HG03095 (cell line): ENCODE measurements around the gene KDM7A.

ENCODE experiments used
- ATAC-seq: cut with Tn5 transposase; IDR thresholded peaks from one replicate; pipeline ENCODE4 v1.9.1; 2021; ENCODE audit warnings: moderate library complexity; ENCODE audit not compliant: unreplicated experiment

KDM7A gene

DNA sequence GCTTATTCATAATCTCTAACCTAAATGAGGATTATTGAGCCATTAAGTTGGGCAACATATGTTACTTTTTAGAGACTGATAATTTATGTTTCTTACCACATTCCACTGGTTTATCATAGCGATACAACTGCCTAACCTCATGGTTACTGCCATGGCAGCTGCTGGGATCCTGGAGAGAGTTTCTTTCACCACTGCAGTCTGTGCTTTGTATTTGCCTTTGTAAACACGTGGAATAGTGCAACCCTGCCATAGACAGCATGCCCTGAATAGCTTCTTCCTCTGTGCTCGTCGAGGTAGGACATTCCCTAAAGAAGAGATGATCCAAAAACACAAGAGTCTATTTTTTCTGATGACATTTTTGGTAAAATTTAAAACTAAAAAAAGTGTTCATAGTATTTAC lies 80.3 kb downstream of the KDM7A start:
- ATAC-seq: no peak

DNA sequence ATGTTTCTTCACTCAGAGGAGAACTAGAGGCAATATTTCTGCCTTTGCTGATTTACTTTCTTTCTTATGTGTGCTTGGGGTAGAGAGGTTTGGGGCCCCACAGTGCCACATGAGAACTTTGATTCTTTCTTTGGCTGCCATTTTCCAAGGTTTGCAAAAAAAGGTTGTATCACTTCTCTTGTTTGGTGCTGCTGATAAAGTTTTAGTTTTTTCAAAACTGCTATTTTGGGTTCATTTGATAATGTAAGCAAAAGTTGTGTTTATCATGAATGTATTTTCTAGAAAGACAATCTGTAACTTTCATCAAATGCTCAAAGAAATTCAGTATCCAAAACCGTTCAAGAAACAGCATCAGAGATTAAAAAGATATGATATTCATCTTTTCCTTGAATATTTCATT lies 83.4 kb downstream of the KDM7A start:
- no peak for ATAC-seq

DNA sequence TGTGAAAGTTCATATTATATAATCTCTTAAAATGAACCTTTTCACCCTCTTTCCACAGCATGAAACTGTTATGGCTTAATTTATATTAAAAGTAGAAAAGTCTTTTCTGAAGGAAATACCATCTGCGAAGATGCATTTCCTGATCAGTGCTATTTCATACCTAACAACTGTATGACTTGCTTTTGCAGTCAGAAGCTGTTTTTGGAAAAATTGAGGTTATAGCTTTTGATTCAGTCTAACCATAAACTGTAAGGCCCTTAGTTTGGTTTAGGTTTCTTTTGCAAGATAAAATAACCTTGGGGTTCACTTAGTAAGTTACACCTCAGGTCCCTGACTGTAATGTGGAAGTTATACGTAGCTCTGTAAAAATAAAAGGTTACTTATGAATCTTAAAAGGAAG lies 91.3 kb downstream of the KDM7A start:
- ATAC-seq: no peak

DNA sequence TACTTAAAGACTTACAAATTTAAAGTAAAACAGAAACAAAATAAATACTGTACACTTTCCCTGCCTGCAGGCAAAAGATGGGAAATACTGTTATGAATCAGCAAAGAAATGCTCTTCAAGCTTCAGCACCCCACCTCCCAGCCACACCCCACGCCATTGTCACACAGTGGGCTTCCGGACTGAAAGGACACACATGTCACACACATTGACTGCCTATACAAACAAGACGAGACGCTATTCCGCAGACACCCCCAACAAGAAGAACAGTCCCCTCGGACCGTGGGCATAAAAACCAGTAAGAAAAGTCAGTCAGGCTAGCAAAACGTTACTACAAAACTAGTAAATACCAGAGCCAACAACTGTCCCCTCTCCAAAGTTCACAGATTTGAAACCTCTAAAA lies 91.8 kb downstream of the KDM7A start:
- ATAC-seq: peak; percentile 91

DNA sequence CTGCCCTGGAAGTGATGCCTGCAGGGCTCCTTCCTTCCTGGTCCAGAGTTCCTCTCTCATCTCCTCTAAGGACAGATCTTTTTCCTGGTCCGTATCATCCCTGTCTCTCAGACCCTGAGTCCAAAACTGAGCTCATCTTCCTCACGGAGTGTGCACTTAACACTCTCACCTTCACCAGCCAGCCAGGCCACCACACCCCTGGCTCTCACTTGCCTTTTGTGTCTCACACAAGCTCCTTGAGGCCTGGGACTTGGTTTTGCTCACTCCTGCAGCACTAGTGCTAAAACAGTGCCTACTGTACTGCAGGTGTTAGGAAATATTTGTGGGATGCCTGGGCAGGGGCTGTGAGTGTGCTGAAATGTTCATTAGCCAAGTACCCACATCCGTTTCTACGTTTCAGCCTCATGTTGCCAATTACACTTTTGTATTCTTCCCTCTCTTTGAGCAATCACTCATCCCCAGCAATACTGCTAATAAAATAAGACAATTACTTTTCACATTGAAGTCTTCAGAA lies 92.6 kb downstream of the KDM7A start:
- no peak for ATAC-seq

DNA sequence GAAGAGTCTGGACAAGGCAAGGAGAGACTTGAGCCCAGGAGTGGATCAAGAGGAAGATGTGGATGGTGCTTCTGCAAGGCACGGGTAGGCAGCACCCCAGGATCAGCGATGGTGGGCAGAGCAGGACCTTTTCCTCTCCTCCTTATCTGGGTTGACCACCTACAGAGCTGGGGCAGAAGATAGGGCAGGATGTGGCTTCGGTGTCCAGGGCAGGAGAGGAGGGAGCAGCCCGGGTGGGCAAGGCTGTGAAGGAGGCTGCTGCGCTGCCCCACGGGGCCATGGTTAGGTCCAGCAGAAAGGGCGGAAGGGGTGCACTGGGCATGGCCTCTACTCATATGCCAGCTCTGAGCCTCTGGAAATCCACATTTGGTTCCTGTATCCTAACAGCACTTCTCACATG lies 94.0 kb downstream of the KDM7A start:
- ATAC-seq: no peak

DNA sequence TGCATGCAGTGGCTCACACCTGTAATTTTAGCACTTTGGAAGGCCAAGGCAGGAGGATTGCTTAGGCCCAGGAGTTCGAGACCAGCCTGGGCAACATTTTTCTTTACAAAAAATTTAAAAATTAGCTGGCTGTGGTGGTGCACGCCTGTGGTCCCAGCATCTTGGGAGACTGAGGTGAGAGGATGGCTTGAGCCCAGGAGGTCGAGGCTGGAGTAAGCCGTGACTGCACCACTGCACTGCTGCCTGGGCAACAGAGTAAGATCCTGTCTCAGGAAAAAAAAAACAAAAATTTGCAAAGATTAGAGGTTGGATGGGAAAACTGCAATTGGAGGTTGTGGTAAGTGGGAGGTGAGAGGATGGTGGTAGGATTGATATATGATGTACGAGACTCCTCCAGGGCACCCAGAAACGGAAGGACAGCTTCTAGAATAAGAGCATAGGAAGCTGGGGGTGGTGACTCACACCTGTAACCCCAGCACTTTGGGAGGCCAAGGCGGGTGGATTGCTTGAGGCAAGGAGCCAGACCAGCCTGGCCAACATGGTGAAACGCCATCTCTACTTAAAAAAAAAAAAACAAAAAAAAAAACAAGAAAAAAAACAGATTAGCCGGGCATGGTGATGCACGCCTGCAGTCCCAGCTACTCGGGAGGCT lies 94.9 kb downstream of the KDM7A start:
- ATAC-seq: no peak

DNA sequence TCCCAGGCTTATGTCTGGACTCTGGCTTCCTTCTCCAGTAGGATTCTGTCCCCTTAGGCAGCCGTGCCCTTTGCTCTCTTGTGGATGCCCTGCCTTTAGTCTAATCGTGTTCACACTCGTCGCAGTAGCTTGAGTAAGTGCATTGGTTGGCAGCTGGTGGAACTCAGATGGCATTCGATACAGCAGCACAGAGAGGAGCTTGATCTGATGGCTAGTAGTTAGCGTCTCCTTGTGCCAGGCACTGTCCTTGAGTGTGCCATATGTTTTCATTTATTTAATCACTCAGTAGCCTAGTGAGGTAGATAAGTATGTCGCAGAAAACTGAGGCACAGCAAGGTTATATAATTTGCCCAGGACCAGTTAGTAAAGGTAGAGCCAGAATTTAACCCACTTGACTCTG lies 95.9 kb downstream of the KDM7A start:
- ATAC-seq: no peak

DNA sequence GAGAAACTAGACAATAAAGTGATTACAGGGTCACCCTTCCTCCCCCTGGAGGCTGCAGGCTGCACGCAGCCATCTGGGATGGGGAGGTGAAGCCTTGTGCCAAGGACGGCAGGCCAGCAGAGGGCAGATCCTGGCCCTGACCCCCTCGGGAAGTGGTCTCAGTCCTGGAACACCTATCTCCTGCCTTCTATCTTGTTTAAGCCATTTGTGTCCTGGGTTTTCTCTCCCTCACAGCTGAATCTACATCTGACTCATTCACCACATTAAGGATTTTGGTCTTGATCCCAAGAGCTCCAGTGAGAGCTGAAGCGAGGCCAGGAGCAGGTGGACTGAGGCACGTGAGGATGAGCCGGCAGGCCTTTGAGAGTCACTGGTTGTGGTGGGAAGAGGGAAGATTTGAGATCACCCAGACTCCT lies 97.7 kb downstream of the KDM7A start:
- no peak for ATAC-seq

DNA sequence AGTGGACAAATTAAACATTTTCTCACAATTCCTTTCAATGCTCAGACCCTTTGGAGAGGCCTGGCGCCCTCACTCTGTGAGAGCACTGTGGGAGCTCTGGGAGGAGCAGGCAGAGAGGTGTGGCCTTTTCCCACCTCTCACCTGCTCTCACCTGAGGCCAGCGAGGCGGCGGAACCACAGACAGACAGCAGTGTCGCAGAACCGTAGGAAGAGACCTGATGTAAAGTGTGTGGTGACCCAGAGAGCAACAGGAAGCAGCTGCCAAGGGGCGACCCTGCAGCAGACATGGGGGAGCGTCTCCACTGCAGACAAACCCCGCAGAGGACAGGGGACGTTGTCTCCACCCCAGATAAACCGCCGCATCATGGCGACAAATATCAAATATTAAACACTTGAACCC lies 98.4 kb downstream of the KDM7A start:
- no peak for ATAC-seq

DNA sequence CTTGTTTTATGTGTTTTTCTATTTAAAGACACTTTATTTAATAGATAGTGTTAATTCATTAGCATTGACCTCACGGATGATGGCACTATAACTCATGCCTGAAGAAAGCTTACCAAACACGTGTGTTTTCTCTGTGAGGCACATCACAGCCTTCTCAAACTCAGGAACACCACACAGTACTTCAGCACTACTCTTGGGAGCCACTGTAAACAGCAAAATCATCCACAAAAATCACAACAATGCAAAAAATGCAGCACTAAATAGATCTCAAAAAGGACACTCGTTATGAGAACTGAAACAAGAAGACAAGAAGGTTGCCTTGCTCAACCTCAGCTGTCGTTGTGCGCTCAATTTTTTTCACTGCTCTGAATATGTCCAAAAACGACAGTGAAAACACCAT lies 102.0 kb downstream of the KDM7A start:
- ATAC-seq: no peak

DNA sequence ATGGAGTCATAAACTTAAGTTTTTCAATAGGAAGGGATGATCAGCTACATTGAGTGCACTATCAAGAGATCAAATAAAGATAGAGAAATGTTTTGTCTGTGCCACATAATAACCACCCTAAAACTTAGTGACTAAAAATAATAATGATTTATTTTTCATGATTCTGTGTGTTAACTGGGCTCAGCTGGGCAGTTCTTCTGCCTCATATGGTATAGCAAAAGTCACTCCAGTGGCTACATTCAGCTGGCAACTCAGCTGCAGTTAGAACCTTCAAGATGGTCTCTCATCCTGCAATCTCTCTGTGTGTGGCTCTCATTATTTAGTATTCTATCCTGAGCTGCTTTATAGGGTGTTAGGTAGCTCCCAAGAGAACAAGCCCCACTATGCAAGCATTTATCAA lies 106.2 kb downstream of the KDM7A start:
- ATAC-seq: no peak

DNA sequence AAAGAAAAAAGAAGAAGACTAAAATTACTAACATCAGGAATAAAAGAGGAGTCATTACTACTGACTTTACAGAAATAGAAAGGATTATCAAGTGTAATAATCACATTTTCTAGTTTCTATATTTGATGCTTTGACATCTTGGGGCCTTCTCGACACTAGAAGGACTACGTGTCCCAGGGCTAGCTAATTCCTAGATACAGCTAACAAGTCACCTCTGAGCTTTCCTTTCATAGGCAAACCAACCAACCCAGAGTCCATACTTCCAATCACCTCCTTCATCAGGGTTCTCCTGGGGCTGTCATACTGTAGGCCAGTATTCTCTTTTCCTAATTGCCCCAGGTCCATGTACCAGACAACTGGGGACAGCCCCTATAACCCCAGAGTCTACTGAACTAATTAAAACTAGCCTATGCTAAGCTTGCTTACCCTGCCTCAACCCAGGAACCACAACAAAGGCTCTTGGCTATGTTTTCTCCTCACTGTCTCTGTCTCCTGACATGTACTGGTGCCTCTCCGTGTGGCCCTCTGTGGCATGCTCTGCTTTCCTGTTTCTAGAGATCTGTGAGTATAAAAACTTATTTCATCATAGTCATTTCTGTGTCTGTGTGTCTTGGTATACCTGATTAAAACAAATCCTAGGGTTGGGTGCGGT lies 107.4 kb downstream of the KDM7A start:
- no peak for ATAC-seq

DNA sequence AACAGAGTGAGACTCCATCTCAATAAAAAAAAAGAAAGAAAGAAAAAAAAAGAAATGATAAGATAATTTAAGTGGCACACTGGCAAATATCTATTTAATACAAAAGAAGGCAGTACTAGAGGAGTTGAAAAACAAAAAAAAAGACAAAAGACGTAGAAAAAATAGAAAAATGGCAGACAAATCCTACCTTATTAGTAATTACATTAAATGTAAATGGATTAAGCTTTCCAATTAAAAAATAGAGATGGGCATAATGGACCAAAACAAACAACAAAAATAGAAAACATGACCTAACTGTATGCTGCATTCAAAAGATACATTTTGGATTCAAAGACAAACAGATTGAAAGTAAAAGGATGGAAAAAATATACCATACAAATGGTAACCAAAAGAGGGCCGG lies 108.8 kb downstream of the KDM7A start:
- ATAC-seq: no peak

DNA sequence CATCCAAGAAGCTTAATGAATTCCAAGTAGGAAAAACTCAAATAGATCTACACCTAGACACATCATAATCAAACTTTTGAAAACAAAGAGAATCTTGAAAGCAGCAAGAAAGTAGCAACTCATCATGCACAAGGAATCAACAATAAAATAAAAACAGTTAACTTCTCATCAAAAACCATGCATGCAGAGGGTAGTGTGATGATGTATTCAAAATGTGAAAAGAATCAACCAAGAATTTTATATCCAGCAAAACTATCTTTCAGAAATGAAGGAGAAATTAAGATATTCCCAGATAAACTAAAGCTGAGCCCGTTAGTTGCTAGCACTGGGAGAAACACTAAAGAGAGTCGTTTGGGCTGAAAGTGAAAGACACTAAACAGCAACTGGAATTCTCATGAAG lies 109.7 kb downstream of the KDM7A start:
- ATAC-seq: no peak

DNA sequence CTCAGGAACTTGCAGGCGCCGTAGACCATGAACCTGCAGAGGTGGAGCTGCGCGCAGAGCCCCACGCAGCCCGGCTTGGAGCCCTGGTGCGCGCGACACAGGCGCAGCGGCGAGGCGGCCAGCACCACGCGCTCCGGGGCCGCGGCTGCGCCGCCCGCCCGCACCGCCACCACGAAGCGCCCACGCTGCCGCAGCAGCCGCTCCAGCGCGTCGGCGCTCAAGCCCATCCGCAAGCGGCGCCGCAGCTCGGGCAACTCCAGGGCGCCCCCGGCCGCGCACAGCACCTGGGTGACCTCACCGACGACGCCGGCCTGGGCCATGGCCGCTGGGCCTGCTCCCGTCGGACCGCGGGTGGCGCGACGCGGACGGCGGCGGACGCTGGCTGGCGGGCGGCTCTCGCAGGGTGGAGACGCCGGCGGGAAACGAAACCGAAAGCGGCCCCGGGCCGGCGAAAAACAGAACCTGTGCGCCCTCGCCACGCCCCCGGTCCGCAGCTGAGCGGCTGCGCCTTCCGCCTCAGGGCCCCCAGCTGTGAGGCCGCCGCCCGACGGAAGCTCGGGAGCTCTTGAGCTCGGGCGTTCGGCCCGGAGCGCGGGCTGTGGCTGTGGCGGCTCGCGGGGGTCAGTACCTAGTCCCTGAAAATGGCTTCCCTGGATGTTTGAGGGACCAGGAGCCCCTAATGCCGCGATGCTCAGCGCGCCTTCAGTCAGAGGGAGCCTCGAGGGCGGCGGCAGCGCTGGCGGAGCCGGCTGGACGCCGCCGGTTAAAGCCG lies 114.1 kb downstream of the KDM7A start, which contains the start of gene PARP12:
TSS of gene PARP12 (minus strand) at position 424 of the 772 bp plus-strand sequence. CDS start at position 320, 104 bp downstream.
- ATAC-seq: peak; percentile 85

DNA sequence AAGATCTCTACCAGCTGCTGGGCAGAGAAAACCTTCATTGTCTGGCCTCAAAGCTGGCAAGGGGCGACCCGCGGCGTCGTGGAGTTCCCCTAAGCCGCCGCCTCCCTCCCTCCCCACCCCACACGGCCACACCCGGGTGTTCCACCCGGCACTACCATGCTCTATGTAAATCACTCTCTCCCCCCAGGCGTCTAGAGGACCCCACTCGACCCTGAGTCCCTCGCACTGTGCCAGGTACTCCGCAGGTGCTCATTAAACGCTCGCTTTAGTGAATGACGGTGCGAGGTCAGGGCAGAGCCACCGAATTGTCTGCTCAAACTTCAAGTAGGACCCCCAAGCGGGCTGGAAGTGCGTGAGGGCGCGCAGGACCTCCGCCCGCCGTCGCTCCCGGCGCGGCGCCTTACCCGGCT lies 114.7 kb downstream of the KDM7A start:
- peak; percentile 3 for ATAC-seq

DNA sequence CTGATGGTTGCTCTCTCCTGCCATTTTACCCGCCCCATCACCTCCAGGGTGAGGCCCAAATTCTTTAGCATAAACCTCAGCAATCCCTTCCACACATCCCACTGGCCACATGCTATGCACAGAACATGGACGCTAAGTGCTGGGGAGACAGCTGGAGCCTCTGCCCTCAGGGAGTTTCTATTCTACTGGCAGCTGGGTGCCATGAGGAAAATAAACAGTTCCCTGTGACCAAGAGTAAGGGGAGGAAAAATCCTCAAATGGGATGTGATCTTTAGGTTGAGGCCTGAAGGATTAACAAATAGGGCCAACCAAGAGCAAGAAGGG lies 115.2 kb downstream of the KDM7A start:
- no peak for ATAC-seq

DNA sequence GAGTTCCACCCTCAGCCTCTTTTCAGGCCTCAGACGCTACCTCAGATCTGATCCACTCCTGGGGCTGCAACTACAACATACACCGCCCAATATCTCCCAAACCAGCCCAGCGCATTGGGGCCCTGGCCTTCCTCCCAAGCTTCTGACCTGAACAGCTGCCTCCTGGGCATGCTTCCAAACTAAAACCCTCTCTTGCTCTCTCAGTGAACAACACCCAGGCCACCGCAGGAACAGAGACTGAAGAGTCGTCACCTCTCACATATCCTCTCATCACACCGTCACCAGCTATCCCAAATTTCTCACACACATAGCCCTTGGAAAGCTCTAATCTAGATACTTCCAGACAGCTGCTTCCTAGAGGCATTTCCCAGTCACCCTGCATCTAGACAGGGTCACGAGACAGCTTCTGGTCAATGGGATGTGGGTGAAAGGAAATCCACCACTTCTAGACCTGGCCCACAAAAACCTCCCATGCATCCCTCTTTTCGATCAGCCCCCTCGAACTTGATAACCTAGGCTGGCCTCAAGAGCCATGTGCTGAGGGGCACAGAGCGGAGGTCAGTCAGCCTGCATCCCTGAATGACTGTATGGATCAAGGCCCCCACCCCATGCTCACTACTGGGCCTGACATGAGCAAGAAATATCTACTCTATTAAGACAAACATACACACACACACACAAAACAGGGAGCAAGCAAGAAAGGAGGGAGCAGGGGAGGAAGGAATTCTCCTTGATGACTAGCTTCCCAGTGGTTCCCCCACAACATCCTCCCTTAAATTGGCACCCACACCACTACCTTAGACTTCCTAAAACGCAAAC lies 115.8 kb downstream of the KDM7A start:
- no peak for ATAC-seq

DNA sequence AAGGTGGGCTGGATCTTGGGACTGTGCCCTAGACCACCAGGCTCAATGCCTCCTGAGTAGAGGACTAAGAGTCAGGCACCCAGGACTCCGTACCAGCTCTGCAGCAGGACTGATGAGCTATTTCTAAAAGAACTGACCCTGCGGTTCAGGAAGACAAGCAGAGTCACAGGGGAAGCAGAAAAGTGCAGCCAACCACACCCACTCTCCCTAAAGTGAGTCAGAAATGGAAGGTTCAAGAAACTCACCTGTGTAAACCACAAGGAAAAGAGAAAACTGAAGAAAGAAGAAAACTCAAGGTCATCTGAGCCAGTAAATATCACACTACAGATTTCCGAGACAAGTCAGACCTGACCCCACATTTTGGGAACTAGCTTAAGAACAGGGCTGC lies 116.5 kb downstream of the KDM7A start:
- no peak for ATAC-seq
